ENCODE results near the gene PYY.

GRCh38 chr17:43931062-43931571 is 22.6 kb downstream of the PYY start:
- TF ChIP-seq CTCF (conservative IDR thresholded peaks at IDR 0.05; ENCODE audit: low read depth, low read length) = no peak
- no peak for TF ChIP-seq EZH2 (IDR thresholded peaks at IDR 0.05; ENCODE audit: low read length, unreplicated experiment)
- TF ChIP-seq EZH2phosphoT487 (IDR thresholded peaks at IDR 0.05; ENCODE audit: borderline replicate concordance, low read length) = no peak
